ENCODE results near the gene PDIA5. TPM values are rescaled to one million over a fixed set of nuclear protein-coding genes. Genes with fewer than 3 reads are reported as not detected.

The PDIA5 gene
- total RNA-seq, 1 donor from 2014 or later, result 23.4 TPM

DNA sequence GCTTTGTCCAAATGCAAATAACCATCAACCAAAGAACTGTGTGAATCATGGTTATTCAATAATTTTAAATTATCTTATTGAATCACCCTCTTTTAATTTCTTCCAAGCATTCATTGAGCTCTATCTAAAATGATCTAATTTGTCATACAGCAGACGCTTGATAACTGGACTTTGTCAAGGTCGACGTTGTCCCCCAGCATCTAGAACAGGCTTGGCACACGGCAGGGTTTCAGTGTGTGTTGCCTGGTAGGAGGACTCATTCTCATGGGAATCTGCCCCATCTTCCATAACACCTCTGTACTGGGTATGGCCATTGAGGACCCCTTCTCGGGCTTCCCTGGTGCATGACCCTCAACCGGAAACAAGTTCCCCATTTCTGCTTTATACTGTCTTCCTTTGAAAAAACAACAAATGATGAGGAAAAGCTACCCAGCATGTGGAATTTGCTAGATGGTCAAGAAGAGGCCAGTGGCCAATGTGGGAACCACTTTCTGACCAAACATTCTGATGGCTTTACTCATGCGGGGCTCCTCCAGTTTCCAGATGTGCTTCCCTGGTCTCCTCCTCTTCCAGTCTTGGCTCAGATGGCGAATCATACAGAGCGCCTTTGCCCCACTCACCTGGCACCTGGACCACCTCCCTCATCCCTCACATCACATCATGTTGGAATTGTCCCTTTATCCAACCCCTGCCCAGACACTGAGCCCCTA lies 93.3 kb downstream of the PDIA5 start:
- intact Hi-C loops (cut with micrococcal nuclease), result no loop called here

DNA sequence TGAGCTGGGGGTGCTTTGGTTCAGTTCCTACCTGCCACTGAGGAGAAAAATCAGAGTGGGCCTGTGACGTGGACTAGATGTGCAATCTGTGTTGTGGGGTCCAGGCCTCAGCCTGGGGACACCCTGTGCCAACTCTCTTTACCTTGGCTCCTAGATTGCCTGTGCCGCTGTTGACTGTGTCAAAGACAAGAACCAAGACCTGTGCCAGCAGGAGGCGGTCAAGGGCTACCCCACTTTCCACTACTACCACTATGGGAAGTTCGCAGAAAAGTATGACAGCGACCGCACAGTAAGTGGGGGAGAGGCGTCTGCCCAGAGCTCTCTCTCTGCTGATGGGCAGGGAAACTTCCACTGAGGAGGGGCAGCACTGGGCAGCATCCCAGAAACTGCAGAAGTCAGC lies 94.3 kb downstream of the PDIA5 start:
- intact Hi-C loops (cut with micrococcal nuclease), result no loop called here

GRCh38 chr3:123163141-123163540 lies 96.3 kb downstream of the PDIA5 start:
- intact Hi-C loops (cut with micrococcal nuclease), result no loop called here

DNA sequence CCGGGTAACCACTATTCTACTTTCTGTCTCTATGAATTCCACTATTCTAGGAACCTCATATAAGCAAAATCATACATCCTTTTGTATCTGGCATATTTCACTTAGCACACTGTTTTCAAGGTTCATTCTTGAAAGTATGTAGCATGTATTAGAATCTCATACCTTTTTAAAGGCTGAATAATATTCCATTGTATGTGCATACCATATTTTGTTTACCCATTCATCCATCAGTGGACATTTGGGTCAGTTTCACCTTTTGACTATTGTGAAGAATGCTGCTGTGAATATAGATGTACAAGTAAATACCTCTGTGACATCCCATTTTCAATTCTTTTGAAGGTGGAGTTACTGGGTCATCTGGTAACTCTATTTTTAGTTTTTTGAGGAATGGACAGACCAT lies 98.3 kb downstream of the PDIA5 start:
- intact Hi-C loops (cut with micrococcal nuclease), result no loop called here

DNA sequence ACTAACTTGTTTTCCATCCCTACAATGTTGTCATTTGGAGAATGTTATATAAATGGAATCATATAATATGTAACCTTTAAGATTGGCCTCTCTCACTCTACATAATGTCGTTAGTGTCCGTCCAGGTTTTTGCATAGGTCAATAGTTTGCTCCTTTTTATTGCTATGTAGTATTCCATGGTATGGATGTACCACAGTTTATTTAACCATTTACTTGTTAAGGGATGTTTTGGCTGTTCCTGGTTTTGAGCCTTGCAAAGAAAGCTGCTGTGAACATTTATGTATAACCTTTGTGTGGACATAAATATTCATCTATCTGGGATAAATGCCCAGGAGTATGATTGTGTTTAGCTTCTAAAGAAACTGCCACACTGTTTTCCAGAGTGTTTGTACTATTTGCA lies 100.9 kb downstream of the PDIA5 start:
- intact Hi-C loops (cut with micrococcal nuclease), result no loop called here

GRCh38 chr3:123168122-123168521 lies 101.3 kb downstream of the PDIA5 start:
- intact Hi-C loops (cut with micrococcal nuclease), result no loop called here

DNA sequence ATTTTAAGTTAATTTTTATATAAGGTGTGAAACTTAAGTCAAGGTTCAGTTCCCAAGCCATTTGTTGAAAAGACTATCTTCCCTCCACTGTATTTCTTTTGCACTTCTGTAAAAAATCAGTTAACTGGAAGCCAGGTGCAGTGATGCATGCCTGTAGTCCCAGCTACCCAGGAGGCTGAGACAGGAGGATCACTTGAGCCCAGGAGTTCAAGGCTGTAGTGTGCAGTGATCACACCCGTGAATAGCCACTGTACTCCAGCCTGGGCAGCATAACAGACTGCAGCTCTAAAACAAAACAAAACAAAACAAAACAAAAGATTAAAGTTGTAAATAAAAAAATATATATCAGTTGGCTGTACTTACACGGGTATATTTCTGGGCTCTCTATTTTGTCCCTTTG lies 101.8 kb downstream of the PDIA5 start:
- intact Hi-C loops (cut with micrococcal nuclease), result no loop called here

- intact Hi-C loops (cut with micrococcal nuclease), result no loop called here
Measured at GRCh38 chr3:123169492-123169929, 102.7 kb downstream of the PDIA5 start.

DNA sequence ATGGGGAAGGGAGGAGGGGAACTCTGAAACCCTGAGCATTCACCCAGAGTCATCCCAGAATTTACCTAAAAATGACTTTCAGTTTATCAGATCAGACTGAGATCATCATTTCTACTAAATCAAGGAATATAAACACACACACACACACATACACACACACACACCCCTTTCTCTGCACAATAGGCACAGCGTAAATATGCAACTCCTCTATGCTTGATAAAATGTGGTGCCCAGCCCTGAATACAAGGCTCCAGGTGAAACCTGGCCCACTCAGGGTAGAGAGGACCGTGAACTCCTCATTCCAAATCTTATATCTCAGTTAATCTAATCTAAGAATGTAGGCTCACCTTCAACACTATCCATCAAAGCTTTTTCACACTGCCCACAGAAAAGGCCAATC lies 103.1 kb downstream of the PDIA5 start:
- intact Hi-C loops (cut with micrococcal nuclease), result no loop called here

DNA sequence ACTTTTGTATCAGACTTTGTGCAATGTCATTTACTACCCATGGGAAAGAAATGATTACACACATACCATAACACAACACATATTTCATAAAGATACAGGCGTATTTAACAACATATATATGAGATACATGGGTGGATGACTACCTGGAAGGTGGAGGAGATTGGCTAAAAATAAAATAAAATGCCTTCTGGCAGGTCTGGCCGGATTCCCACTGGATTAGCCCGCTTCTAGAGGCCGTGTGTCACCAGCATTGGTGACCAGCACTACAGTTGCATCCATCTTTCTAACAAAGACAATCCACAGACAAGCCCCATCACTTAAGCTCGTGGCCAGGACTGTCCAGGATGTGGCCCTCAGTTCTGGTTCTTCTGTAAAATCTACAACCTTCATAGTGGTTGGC lies 114.0 kb downstream of the PDIA5 start:
- intact Hi-C loops (cut with micrococcal nuclease), result no loop called here

- intact Hi-C loops (cut with micrococcal nuclease), result no loop called here
Measured at GRCh38 chr3:123186695-123187094, 119.9 kb downstream of the PDIA5 start.

DNA sequence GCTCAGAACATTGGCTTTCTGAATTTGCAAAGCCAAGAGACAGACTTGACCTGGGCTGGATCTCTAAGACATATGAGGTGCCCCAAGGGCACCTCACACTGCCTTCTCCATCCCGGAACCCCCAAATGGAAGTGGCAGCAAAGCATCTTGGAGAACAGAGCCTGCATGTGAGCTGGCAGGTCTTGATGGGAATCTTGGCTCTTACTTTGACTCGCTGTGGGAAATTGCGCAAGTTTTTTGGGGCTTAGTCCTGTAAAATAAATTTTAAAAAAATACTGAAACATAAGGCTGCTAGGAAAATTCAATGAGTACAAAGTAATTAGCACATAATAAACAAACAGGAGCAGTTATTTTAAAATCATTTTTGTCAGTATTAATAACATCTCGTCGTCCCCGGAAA lies 121.2 kb downstream of the PDIA5 start:
- intact Hi-C loops (cut with micrococcal nuclease), result no loop called here

- intact Hi-C loops (cut with micrococcal nuclease), result no loop called here
Measured at GRCh38 chr3:123193448-123194101, 126.8 kb downstream of the PDIA5 start.

DNA sequence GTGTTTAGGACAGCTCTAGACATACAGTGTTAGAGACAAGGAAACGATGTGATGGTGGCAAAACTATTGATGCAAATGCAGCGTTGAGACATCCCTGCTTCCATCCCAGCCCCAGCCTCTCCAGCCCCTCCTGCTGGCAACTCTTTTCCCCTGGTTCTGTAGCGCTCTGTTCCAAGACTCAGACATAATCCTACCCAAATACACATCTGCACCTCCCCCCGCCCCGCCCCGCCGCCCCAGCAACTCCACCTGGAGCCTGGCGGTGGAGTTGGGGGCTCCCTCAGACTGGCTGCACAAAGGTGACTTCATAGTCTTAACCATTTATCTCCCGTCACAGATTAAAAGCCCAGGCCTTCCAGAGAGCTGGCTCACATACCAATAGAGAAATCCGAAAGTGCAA lies 127.7 kb downstream of the PDIA5 start:
- intact Hi-C loops (cut with micrococcal nuclease), result no loop called here

DNA sequence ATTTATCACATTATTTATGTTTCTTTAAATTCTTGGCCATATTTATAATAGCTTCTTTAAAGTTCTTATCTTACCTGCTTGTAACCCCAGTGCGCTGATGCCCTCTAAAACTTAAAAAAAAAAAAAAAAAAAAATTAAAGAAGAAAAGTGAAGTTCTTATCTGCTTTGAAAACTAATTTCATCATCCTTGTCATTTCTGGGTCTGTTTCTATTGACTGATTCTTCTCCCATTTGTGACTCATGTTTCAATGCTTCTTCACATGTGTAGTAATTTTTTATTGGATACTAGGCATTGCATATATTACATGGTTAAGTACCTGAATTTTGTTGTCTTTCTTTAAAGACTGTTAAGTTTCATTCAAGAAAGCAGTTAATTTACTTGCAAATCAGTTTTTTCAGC lies 131.5 kb downstream of the PDIA5 start:
- intact Hi-C loops (cut with micrococcal nuclease), result no loop called here

- intact Hi-C loops (cut with micrococcal nuclease), result loop anchor here (1.0 to 10.0 kb wide), 12 partner anchors 134 to 1655 kb away; partner anchors contain the start of genes CCDC14, DTX3L, EAF2 and FAM162A
Measured at GRCh38 chr3:123201223-123201556, 134.4 kb downstream of the PDIA5 start.

DNA sequence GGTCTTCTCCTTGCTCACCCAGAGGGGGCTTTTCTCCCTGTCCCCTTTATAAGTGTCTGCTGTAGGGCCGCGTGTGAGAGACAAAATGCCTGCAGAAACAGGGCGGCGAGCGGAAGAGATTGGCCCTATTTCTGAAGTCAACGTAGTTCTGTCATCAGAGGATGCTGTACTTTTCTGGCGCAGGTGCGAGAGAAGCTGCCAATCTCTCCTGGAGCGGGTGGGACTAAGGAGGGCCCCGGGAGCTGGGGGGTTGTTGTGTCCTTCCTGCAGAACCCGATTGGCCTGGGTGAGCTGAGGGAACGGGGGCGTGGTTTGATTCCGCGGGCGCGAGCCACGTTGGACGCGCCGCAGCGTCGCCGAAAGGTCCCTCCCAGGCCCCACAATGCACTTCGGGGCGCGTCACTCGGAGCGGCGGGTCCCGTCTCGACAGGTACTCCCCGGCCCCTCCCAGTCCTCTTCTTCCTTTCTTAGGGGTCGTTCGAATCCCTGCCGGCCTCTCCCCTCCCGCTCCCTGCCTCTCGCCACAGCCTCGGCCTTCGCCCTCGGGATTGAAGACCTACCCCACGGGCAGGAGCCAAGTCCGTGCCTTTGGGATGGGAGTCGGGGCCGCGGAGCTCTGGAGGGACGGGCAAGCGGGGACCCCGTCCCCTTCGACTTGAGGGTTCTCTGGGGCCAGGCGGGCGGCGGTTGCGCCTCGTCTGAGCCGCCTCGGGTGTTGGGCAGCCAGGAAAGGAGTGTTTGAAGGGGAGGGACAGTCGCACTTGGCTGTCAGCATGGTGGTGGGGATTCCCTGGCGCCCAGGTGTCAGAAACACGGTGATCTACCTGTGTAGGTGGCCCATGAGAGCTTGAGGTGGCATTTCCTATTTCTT lies 135.0 kb downstream of the PDIA5 start, which contains the start of gene SEC22A:
Gene SEC22A (plus strand): TSS at position 387 of the 871 bp plus-strand sequence. CDS start 7,275 bp downstream, outside the sequence.
- intact Hi-C loops (cut with micrococcal nuclease), result loop anchor here (1.0 to 10.0 kb wide), 12 partner anchors 135 to 1655 kb away; partner anchors contain the start of genes CCDC14, DTX3L, EAF2 and FAM162A

- intact Hi-C loops (cut with micrococcal nuclease), result loop anchor here (10.0 kb wide), 2 partner anchors 518 to 638 kb away; partner anchors contain the start of genes DTX3L, PARP14 and PARP9
Measured at GRCh38 chr3:123202451-123202850, 135.6 kb downstream of the PDIA5 start.

Data from T-helper 1 cell treated with Interleukin-12 subunit alpha and Interleukin-12 subunit beta and Interleukin-4 antibody, amounts not matched to agents 30 ng/mL and 1 ng/mL, for 36 hours (primary cell).